Hematopoietic multipotent progenitor cell treated with erythropoietin and hydrocortisone succinate and interleukin-3 and kit ligand, for 4 days (in vitro differentiated cells): Measurements from ENCODE around the gene PRKCH.

Experiments
- DNase-seq: peaks from one replicate; pipeline ENCODE4 v3.0.0-alpha.2; 2015

PRKCH gene

GRCh38 chr14:61499991-61500390 lies 178.6 kb downstream of the PRKCH start:
- no peak for DNase-seq

GRCh38 chr14:61501714-61502458 lies 180.5 kb downstream of the PRKCH start:
- DNase-seq = no peak

- DNase-seq = no peak
Measured at GRCh38 chr14:61502459-61503093, 181.2 kb downstream of the PRKCH start.

GRCh38 chr14:61503167-61503801 lies 181.9 kb downstream of the PRKCH start:
- no peak for DNase-seq

- no peak for DNase-seq
Measured at GRCh38 chr14:61504901-61505300, 183.5 kb downstream of the PRKCH start.

GRCh38 chr14:61505815-61506809 lies 184.7 kb downstream of the PRKCH start:
- no peak for DNase-seq

- DNase-seq = no peak
Measured at GRCh38 chr14:61508526-61508925, 187.1 kb downstream of the PRKCH start.

GRCh38 chr14:61510736-61511557 lies 189.6 kb downstream of the PRKCH start:
- DNase-seq = no peak

GRCh38 chr14:61511558-61511948 lies 190.2 kb downstream of the PRKCH start:
- no peak for DNase-seq

GRCh38 chr14:61512026-61512834 lies 190.9 kb downstream of the PRKCH start:
- DNase-seq = no peak

- DNase-seq = no peak
Measured at GRCh38 chr14:61513986-61514830, 192.8 kb downstream of the PRKCH start.

GRCh38 chr14:61514927-61515326 lies 193.5 kb downstream of the PRKCH start:
- DNase-seq = no peak

- DNase-seq = no peak
Measured at GRCh38 chr14:61515436-61516117, 194.2 kb downstream of the PRKCH start.

GRCh38 chr14:61516118-61516743 lies 194.9 kb downstream of the PRKCH start:
- no peak for DNase-seq

- no peak for DNase-seq
Measured at GRCh38 chr14:61516964-61517653, 195.7 kb downstream of the PRKCH start.

GRCh38 chr14:61517911-61518384 lies 196.6 kb downstream of the PRKCH start:
- DNase-seq = no peak

- no peak for DNase-seq
Measured at GRCh38 chr14:61518403-61518802, 197.0 kb downstream of the PRKCH start.

GRCh38 chr14:61519106-61519505 lies 197.7 kb downstream of the PRKCH start:
- DNase-seq = no peak
